HG02840 (cell line): ENCODE results near the gene FAM78A.
"Not testable (repeated sequence)": the region's sequence is repeated elsewhere in the genome, so short reads cannot be mapped to it uniquely, and the experiment has no call there.

Source experiments
- ATAC-seq: cut with Tn5 transposase; IDR thresholded peaks from one replicate; pipeline ENCODE4 v1.9.1; 2021; ENCODE audit warnings: mild to moderate bottlenecking, moderate library complexity, moderate number of reproducible peaks; ENCODE audit not compliant: unreplicated experiment, low FRiP score

FAM78A gene

GRCh38 chr9:131216806-131217205, 59.5 kb downstream of the FAM78A start:
- no peak for ATAC-seq

DNA sequence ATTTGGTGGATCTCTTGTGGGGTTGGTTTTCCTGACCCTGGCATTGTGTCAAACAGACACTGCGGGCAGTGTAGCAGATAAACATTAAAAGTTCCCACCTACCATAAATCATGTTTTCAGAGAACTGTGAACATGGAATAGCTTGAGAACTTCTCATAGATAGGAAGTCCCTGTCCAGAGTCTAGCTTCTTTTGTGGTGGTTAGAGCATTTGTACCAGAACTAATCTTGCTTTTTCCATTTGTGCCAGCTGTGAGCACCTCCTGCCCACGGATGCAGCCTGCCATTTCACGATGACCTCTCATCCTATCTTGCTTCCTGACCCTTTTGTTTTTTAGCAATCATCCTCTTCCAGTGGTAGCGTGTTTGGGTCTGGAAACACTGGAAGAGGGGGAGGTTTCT, 61.4 kb downstream of the FAM78A start:
- ATAC-seq = no peak

DNA sequence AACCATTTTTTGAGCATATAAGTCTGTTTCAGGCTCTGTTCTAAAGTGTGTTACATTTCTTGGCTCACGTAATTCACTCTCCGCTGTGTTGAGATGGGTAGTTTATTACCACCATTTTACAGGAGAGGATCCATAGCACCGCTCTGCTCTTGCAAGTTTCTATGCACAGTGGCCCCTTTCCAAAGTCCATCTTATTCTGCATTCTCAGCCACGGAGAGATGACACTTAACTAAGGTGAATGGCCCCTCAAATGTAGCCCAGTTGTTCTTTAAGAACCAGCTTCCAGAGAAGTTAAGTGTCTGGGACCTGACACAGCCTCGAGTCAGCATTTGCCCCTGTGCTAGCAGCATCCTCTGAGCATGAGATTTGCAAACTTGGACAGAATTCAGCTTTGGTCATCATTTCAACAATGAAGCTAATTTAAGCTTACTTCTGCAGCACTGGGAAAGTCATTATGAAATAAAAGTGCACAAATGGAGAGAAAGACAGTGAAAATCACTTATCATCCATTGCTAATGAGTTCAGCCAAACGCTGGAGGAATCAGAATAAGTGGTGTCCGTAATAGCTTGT, 61.9 kb downstream of the FAM78A start:
- no peak for ATAC-seq

GRCh38 chr9:131211920-131212319, 64.4 kb downstream of the FAM78A start:
- ATAC-seq = not testable (repeated sequence)
